Measurements from ENCODE around the gene ELOVL3. TPM values are rescaled to one million over a fixed set of nuclear protein-coding genes. Genes with fewer than 3 reads are reported as not detected.

ELOVL3 gene
- total RNA-seq, 2 experiments from 2014 or later, result 0.14 TPM; not detected in 1

DNA sequence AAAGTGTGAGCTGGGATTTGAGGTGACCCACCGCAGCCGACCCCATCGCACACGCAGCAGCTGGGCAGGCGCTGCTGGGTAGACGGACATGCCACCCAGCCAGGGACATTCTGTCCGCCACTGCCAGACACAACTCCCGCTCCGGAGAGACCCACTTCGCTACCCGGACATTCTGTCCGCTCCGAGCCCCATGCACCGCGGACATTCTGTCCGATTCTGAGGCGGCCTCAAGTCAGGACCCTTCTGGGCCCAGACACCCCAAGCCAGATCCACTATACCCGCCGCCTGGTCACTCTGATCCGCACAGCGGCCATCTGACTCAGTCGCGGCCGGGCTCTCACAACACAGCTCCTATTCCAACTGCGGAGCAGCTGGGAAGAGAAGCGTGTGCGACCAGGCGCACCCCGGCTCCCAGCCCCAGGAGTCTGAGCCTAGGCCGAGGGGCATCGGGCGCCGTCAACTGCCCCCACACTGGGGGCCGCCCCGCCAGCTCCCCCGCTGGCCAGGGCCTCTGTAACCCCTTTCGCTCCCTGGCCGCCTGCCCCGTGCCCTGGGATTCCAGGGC lies 14.4 kb downstream of the ELOVL3 start:
- H3K9me3 Mint-ChIP-seq (ENCODE audit: low read depth), result no peaks in the 10 kb centered on the region
- ATAC-seq, result no peak
- H3K36me3 Mint-ChIP-seq (ENCODE audit: low read depth), result no peaks in the 10 kb centered on the region
- H3K4me3 Mint-ChIP-seq, result peak overlapping the region; percentile 71
- intact Hi-C loops (cut with DNase I, micrococcal nuclease), result loop anchor here in 1 of 2 experiments (1.0 to 10.0 kb wide), 3 partner anchors 155 to 1124 kb away; partner anchors contain the start of genes NFKB2 and TAF5
- ChIA-PET CTCF (interaction anchor here (0.7 to 16.9 kb wide), 7 partner anchors 9 to 228 kb away, joined by 3 to 833 read pairs (median 6); partner anchors contain the start of gene ELOVL3), POLR2A (interaction anchor here (1.3 kb wide), 1 partner anchor 9 kb away, joined by 6 read pairs; no protein-coding TSS in a partner anchor)
- DNase-seq, result no peak
- no peak overlapping the region for H3K27ac Mint-ChIP-seq
- H3K27me3 Mint-ChIP-seq, result peaks cover 34% of the 10 kb centered on the region
- peaks cover 19% of the 10 kb centered on the region for H3K4me1 Mint-ChIP-seq

- ATAC-seq, result no peak
- no peaks in the 10 kb centered on the region for H3K36me3 Mint-ChIP-seq (ENCODE audit: low read depth)
- H3K9me3 Mint-ChIP-seq (ENCODE audit: low read depth), result no peaks in the 10 kb centered on the region
- CTCF ChIA-PET, result interaction anchor here (0.6 to 16.9 kb wide), 4 partner anchors 10 to 112 kb away, joined by 3 to 833 read pairs (median 24); partner anchors contain the start of gene ELOVL3
- peaks cover 32% of the 10 kb centered on the region for H3K27me3 Mint-ChIP-seq
- no peak overlapping the region for H3K27ac Mint-ChIP-seq
- DNase-seq, result no peak
- peak overlapping the region; percentile 71 for H3K4me3 Mint-ChIP-seq
- POLR2A ChIA-PET, result interaction anchor here (0.6 to 1.3 kb wide), 2 partner anchors 10 to 370 kb away, joined by 3 to 6 read pairs; no protein-coding TSS in a partner anchor
- intact Hi-C loops (cut with DNase I, micrococcal nuclease), result loop anchor here in 1 of 2 experiments (1.0 to 10.0 kb wide), 3 partner anchors 154 to 1124 kb away; partner anchors contain the start of genes NFKB2 and TAF5
- H3K4me1 Mint-ChIP-seq, result peaks cover 19% of the 10 kb centered on the region
Observed at GRCh38 chr10:102241032-102241443, 14.9 kb downstream of the ELOVL3 start.

GRCh38 chr10:102241444-102242117 lies 15.5 kb downstream of the ELOVL3 start, which contains the start of gene PITX3:
Gene PITX3 (minus strand): TSS chr10:102241512. CDS start chr10:102232080, 9,432 bp downstream.
- ChIA-PET POLR2A (interaction anchor here (0.6 to 1.3 kb wide), 2 partner anchors 10 to 370 kb away, joined by 3 to 6 read pairs; no protein-coding TSS in a partner anchor), CTCF (interaction anchor here (0.6 to 16.9 kb wide), 4 partner anchors 10 to 112 kb away, joined by 3 to 833 read pairs (median 24); partner anchors contain the start of gene ELOVL3)
- Mint-ChIP-seq H3K36me3 (ENCODE audit: low read depth) (peaks cover 4% of the 10 kb centered on the region), H3K4me1 (peaks cover 24% of the 10 kb centered on the region), H3K27me3 (peaks cover 32% of the 10 kb centered on the region), H3K4me3 (peak within 1 kb of the TSS; percentile 71), H3K9me3 (ENCODE audit: low read depth) (no peaks in the 10 kb centered on the region), H3K27ac (no peak within 1 kb of the TSS)
- DNase-seq (peak; percentile 96), ATAC-seq (peak; percentile 65)
- intact Hi-C loops (cut with DNase I, micrococcal nuclease), result loop anchor here in 1 of 2 experiments (1.0 to 10.0 kb wide), 3 partner anchors 154 to 1123 kb away; partner anchors contain the start of genes NFKB2 and TAF5

DNA sequence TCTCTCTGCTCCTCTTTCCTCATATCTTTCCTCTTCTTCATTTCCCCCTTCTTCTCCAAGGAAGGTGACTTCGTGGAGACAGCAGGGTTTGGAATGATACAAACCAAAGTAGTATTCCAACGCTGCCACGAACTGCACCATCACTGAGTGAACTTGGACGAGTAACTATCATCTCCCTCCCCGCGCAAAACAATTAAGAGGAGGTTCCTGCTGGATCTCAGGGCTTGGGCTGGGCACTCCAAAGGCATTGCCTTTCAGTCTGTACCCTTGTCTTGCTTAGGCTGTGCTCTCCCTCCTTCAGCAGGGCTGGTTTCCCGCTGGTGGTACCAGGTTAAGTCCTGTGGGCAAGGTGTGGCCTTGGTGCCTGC lies 16.0 kb downstream of the ELOVL3 start:
- ATAC-seq (no peak), DNase-seq (no peak)
- Mint-ChIP-seq H3K9me3 (ENCODE audit: low read depth) (no peaks in the 10 kb centered on the region), H3K36me3 (ENCODE audit: low read depth) (peaks cover 5% of the 10 kb centered on the region), H3K4me1 (peaks cover 29% of the 10 kb centered on the region), H3K27ac (no peak overlapping the region), H3K4me3 (peak overlapping the region; percentile 71), H3K27me3 (peaks cover 28% of the 10 kb centered on the region)
- ChIA-PET POLR2A (no interaction called here), CTCF (interaction anchor here (1.2 to 4.3 kb wide), 2 partner anchors 10 to 11 kb away, joined by 5 to 40 read pairs; no protein-coding TSS in a partner anchor)
- intact Hi-C loops (cut with DNase I, micrococcal nuclease), result loop anchor here in 1 of 2 experiments (10.0 kb wide), 1 partner anchor 1123 kb away; the partner anchor contains the start of gene TAF5

- Mint-ChIP-seq H3K9me3 (ENCODE audit: low read depth) (no peaks in the 10 kb centered on the region), H3K27ac (no peak overlapping the region), H3K27me3 (peaks cover 27% of the 10 kb centered on the region), H3K36me3 (ENCODE audit: low read depth) (peaks cover 6% of the 10 kb centered on the region), H3K4me1 (peaks cover 41% of the 10 kb centered on the region), H3K4me3 (no peak overlapping the region)
- intact Hi-C loops (cut with DNase I, micrococcal nuclease), result loop anchor here in 1 of 2 experiments (10.0 kb wide), 1 partner anchor 1121 kb away; the partner anchor contains the start of gene TAF5
- DNase-seq (no peak), ATAC-seq (no peak)
- ChIA-PET POLR2A (no interaction called here), CTCF (interaction anchor here (1.0 to 5.2 kb wide), 3 partner anchors 11 to 103 kb away, joined by 3 to 64 read pairs (median 5); no protein-coding TSS in a partner anchor)
Observed at GRCh38 chr10:102243309-102243708, 17.2 kb downstream of the ELOVL3 start.

DNA sequence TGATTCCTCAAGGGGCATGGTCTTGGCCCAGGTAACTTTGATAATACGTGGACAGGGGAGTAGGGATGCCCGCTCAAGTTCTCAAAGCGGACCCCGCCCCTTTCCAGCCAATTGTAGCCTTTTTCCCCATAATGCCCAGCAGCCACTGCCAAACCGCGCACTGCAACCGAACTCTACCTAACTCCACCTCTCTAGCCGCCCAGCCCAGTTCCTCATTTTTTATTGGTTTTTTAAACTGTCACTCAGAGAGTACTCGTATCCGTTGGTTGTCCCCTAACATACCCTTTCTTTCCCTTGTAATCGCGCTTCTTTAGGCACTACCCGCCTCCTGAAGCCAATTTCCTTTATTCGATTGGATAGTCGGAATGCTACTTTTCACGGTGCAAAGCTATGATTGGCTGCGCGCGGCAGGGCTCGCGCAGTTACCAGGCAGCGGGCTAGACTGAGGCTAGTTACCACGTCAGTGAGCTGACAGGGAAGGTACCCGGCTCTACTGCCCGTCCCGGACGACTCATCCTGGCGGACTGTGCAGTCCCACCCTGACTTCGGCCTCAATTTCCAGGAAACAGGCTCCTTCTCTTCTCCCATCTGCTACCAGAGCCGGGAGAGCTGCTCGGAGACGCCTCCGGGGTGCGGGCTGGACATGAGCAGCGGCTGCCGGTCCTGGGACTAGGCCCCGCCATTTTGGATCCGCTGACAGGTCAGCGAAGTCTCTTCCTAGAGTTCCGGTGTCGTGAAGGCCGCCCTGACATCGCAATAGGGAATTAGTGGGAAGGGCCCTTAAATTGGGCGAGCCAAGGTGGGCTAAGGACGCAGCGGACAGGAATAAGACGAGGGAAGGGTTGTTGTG lies 19.2 kb downstream of the ELOVL3 start, which contains the start of gene GBF1:
TSS of gene GBF1 (plus strand) at position 451 of the 850 bp plus-strand sequence. CDS start 13,407 bp downstream, outside the sequence.
- Mint-ChIP-seq H3K27me3 (peaks cover 19% of the 10 kb centered on the region), H3K9me3 (ENCODE audit: low read depth) (no peaks in the 10 kb centered on the region), H3K4me1 (peaks cover 44% of the 10 kb centered on the region), H3K36me3 (ENCODE audit: low read depth) (peaks cover 16% of the 10 kb centered on the region), H3K27ac (peak within 1 kb of the TSS; percentile 81), H3K4me3 (peak within 1 kb of the TSS; percentile 98)
- ATAC-seq (peak; percentile 90), DNase-seq (peak; percentile 94)
- ChIA-PET POLR2A (interaction anchor here (0.7 to 2.3 kb wide), 7 partner anchors 15 to 217 kb away, joined by 3 to 9 read pairs (median 3); no protein-coding TSS in a partner anchor), CTCF (interaction anchor here (0.6 to 6.3 kb wide), 16 partner anchors 8 to 257 kb away, joined by 3 to 64 read pairs (median 4); partner anchors contain the start of gene ACTR1A)
- intact Hi-C loops (cut with DNase I, micrococcal nuclease), result loop anchor here (1.0 to 10.0 kb wide), 15 partner anchors 19 to 1119 kb away; partner anchors contain the start of genes ACTR1A (in 1 of the 2), ARL3 (in 1 of the 2), CUEDC2 (in 1 of the 2) and ELOVL3 (in 1 of the 2)

GRCh38 chr10:102245932-102246251 lies 19.8 kb downstream of the ELOVL3 start:
- Mint-ChIP-seq H3K27ac (peak overlapping the region; percentile 81), H3K27me3 (peaks cover 15% of the 10 kb centered on the region), H3K4me3 (peak overlapping the region; percentile 98), H3K4me1 (peaks cover 42% of the 10 kb centered on the region), H3K9me3 (ENCODE audit: low read depth) (no peaks in the 10 kb centered on the region), H3K36me3 (ENCODE audit: low read depth) (peaks cover 17% of the 10 kb centered on the region)
- POLR2A ChIA-PET, result interaction anchor here (0.6 to 2.3 kb wide), 8 partner anchors 15 to 216 kb away, joined by 3 to 9 read pairs (median 3); no protein-coding TSS in a partner anchor
- intact Hi-C loops (cut with DNase I, micrococcal nuclease), result loop anchor here (1.0 to 10.0 kb wide), 15 partner anchors 20 to 1119 kb away; partner anchors contain the start of genes ACTR1A (in 1 of the 2), ARL3 (in 1 of the 2), CUEDC2 (in 1 of the 2) and ELOVL3 (in 1 of the 2)
- DNase-seq (no peak), ATAC-seq (no peak)
- CTCF ChIA-PET, result interaction anchor here (0.5 to 6.3 kb wide), 13 partner anchors 8 to 961 kb away, joined by 3 to 64 read pairs (median 4); no protein-coding TSS in a partner anchor

DNA sequence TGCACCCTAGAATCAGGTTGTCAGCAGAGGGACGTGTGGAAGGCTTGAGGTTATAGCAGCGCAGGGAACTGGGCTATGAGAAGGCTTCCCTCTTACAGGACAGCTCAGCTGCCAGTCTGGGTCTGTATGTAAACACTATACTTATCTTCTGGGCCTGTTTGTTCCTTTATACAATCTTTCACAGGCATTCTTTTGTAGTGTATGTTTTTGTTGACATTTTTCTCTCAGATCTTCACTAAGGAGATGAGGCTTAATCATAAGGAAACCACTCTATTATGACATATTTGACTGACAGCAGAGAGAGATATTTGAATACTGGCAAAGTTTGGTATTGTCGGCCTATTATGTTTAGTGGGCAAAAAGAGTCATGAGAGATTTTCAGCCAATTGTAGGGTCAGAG lies 20.2 kb downstream of the ELOVL3 start:
- peaks cover 13% of the 10 kb centered on the region for H3K27me3 Mint-ChIP-seq
- intact Hi-C loops (cut with DNase I, micrococcal nuclease), result loop anchor here in 1 of 2 experiments (10.0 kb wide), 1 partner anchor 1119 kb away; the partner anchor contains the start of gene TAF5
- no peaks in the 10 kb centered on the region for H3K9me3 Mint-ChIP-seq (ENCODE audit: low read depth)
- ATAC-seq (no peak), DNase-seq (no peak)
- H3K27ac Mint-ChIP-seq, result peak overlapping the region; percentile 81
- ChIA-PET CTCF (interaction anchor here (0.5 to 6.3 kb wide), 6 partner anchors 15 to 961 kb away, joined by 3 to 64 read pairs (median 5); no protein-coding TSS in a partner anchor), POLR2A (interaction anchor here (0.6 to 2.3 kb wide), 3 partner anchors 15 to 54 kb away, joined by 3 to 9 read pairs (median 3); no protein-coding TSS in a partner anchor)
- peaks cover 39% of the 10 kb centered on the region for H3K4me1 Mint-ChIP-seq
- H3K36me3 Mint-ChIP-seq (ENCODE audit: low read depth), result peaks cover 21% of the 10 kb centered on the region
- H3K4me3 Mint-ChIP-seq, result peak overlapping the region; percentile 98

GRCh38 chr10:102247734-102248133 lies 21.6 kb downstream of the ELOVL3 start:
- no peak overlapping the region for H3K27ac Mint-ChIP-seq
- no peak for DNase-seq
- intact Hi-C loops (cut with DNase I, micrococcal nuclease), result loop anchor here in 1 of 2 experiments (10.0 kb wide), 1 partner anchor 1117 kb away; the partner anchor contains the start of gene TAF5

More at GRCh38 chr10:102247734-102248133, 21.6 kb downstream of the ELOVL3 start:
- Mint-ChIP-seq H3K27me3 (peaks cover 5% of the 10 kb centered on the region), H3K4me3 (peak overlapping the region; percentile 98), H3K36me3 (ENCODE audit: low read depth) (peaks cover 21% of the 10 kb centered on the region), H3K4me1 (peaks cover 37% of the 10 kb centered on the region), H3K9me3 (ENCODE audit: low read depth) (no peaks in the 10 kb centered on the region)
- ChIA-PET CTCF (interaction anchor here (0.6 to 6.3 kb wide), 13 partner anchors 13 to 224 kb away, joined by 3 to 64 read pairs (median 5); no protein-coding TSS in a partner anchor), POLR2A (no interaction called here)
- no peak for ATAC-seq

All from activated CD4-positive, alpha-beta T cell treated with anti-CD3 and anti-CD28 coated beads for 36 hours (primary cell).